Panc1 (cell line): Measurements from ENCODE around the gene P2RX4. TPM values are rescaled to one million over a fixed set of nuclear protein-coding genes. Genes with fewer than 3 reads are reported as not detected.
"Not testable (repeated sequence)": the region's sequence is repeated elsewhere in the genome, so short reads cannot be mapped to it uniquely, and the experiment has no call there.

Experiments
- ATAC-seq: fragments of 200-7000 bp; cut with Tn5 transposase; 2 replicates; pipeline ENCODE4 v1.9.1; 2020; ENCODE audit warnings: mild to moderate bottlenecking, moderate library complexity
- BruUV-seq: library from RNA; stranded (reverse); fragments of 400-500 nt; replicated peaks from 2 replicates; lab custom pipeline; 2021; lab: Mats Ljungman, UMichigan
- CTCF ChIA-PET: fragments of 300-600 bp; sonication (Branson Sonifier 250); formaldehyde crosslinking; loops from one replicate; lab custom pipeline; 2022; ENCODE audit warnings: antibody characterized with exemption; lab: Charles Lee
- POLR2A ChIA-PET: fragments of 300-600 bp; sonication (Branson Sonifier 250); formaldehyde crosslinking; loops from one replicate; lab custom pipeline; 2022; ENCODE audit warnings: antibody characterized with exemption; lab: Charles Lee
- DNase-seq: peaks from one replicate; pipeline ENCODE4 v3.0.0-alpha.2; 2010; ENCODE audit warnings: low read depth, low spot score
- H3K27ac ChIP-seq: 2 replicates; pipeline ENCODE4 v1.5.1; 2011; ENCODE audit warnings: mild to moderate bottlenecking, low read length, inconsistent platforms
- H3K27me3 ChIP-seq: fragments of 200-500 bp; sonication (Bioruptor generic); 2 replicates; pipeline ENCODE4 v1.6.0; 2014; ENCODE audit warnings: low read length, inconsistent platforms; ENCODE audit not compliant: control insufficient read depth, insufficient read depth
- H3K36me3 ChIP-seq: fragments of 200-500 bp; sonication (Bioruptor generic); 2 replicates; pipeline ENCODE4 v1.5.1; 2014; ENCODE audit warnings: inconsistent platforms, mild to moderate bottlenecking, low read length, moderate library complexity; ENCODE audit not compliant: control insufficient read depth, insufficient read depth
- H3K4me1 ChIP-seq: 2 replicates; pipeline ENCODE4 v1.5.1; 2011; ENCODE audit warnings: inconsistent platforms, mild to moderate bottlenecking, low read length, moderate library complexity; ENCODE audit not compliant: control insufficient read depth, insufficient read depth
- H3K4me3 ChIP-seq, 2 experiments: 2 replicates each; pipeline ENCODE4 v1.5.1; 2011 to 2012; ENCODE audit warnings: low read depth in 2 of 2, low read length in 2 of 2, mild to moderate bottlenecking in 2 of 2, inconsistent platforms in 1 of 2, moderate library complexity in 1 of 2
- H3K9me3 ChIP-seq: fragments of 200-500 bp; sonication (Bioruptor generic); 2 replicates; pipeline ENCODE4 v1.5.1; 2014; ENCODE audit warnings: low read depth, mild to moderate bottlenecking, inconsistent platforms, low read length, moderate library complexity; ENCODE audit not compliant: control insufficient read depth, insufficient read depth
- CTCF ChIP-seq: fragments of 450-650 bp; IDR thresholded peaks from 2 replicates; pipeline ENCODE4 v1.5.1; 2017; ENCODE audit warnings: mild to moderate bottlenecking
- POLR2AphosphoS5 ChIP-seq: IDR thresholded peaks from 2 replicates; pipeline ENCODE4 v1.6.1; 2012; ENCODE audit warnings: mild to moderate bottlenecking, low read depth, low read length, moderate library complexity
- SIN3A ChIP-seq: IDR thresholded peaks from 2 replicates; pipeline ENCODE4 v1.6.1; 2012; ENCODE audit warnings: low read depth, mild to moderate bottlenecking, low read length, moderate library complexity, borderline replicate concordance; ENCODE audit not compliant: insufficient read depth
- TCF7L2 ChIP-seq: IDR thresholded peaks from 2 replicates; pipeline ENCODE4 v1.6.1; 2011; ENCODE audit warnings: mild to moderate bottlenecking, low read depth, low read length, inconsistent platforms
- in situ Hi-C: cut with HindIII; loops from 2 replicates; pipeline ENCODE4 v1.10.0; 2016; ENCODE audit warnings: low sequenced_read_pairs, low pct_unique_long_range_greater_than_20kb
- intact Hi-C: fragments of 100-400 bp; cut with micrococcal nuclease; formaldehyde crosslinking; loops from one replicate; pipeline ENCODE4 v1.10.0; 2022; ENCODE audit not compliant: unreplicated experiment
- total RNA-seq: library from RNA; stranded (reverse); gene quantifications from one replicate; pipeline ENCODE4 v1.2.1, GENCODE V29; 2021; ENCODE audit not compliant: unreplicated experiment
- TF ChIP-seq, protein P1 (sequence below), 2 experiments: IDR thresholded peaks; 2 replicates each; pipeline ENCODE4 v1.6.1; 2011 to 2012; ENCODE audit warnings: low read depth in 2 of 2, control low read depth in 1 of 2, low read length in 1 of 2, mild to moderate bottlenecking in 1 of 2, moderate library complexity in 1 of 2; ENCODE audit not compliant: insufficient read depth in 1 of 2

The P2RX4 gene
- total RNA-seq, 1 experiment from 2014 or later: 12.4 TPM

GRCh38 chr12:121228919-121229665 is 19.2 kb downstream of the P2RX4 start:
- intact Hi-C loops (no loop called here), in situ Hi-C loops (no loop called here)
- no peaks in the 10 kb centered on the region for H3K27me3 ChIP-seq
- no peak for DNase-seq
- H3K4me3 ChIP-seq: no peak overlapping the region
- TF ChIP-seq, protein P1, sequence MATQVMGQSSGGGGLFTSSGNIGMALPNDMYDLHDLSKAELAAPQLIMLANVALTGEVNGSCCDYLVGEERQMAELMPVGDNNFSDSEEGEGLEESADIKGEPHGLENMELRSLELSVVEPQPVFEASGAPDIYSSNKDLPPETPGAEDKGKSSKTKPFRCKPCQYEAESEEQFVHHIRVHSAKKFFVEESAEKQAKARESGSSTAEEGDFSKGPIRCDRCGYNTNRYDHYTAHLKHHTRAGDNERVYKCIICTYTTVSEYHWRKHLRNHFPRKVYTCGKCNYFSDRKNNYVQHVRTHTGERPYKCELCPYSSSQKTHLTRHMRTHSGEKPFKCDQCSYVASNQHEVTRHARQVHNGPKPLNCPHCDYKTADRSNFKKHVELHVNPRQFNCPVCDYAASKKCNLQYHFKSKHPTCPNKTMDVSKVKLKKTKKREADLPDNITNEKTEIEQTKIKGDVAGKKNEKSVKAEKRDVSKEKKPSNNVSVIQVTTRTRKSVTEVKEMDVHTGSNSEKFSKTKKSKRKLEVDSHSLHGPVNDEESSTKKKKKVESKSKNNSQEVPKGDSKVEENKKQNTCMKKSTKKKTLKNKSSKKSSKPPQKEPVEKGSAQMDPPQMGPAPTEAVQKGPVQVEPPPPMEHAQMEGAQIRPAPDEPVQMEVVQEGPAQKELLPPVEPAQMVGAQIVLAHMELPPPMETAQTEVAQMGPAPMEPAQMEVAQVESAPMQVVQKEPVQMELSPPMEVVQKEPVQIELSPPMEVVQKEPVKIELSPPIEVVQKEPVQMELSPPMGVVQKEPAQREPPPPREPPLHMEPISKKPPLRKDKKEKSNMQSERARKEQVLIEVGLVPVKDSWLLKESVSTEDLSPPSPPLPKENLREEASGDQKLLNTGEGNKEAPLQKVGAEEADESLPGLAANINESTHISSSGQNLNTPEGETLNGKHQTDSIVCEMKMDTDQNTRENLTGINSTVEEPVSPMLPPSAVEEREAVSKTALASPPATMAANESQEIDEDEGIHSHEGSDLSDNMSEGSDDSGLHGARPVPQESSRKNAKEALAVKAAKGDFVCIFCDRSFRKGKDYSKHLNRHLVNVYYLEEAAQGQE (IDR thresholded peaks at IDR 0.05; ENCODE audit: insufficient read depth in 1 of 2, low read depth in 2 of 2, low read length in 1 of 2): no peak
- no peak for TF ChIP-seq SIN3A
- TF ChIP-seq POLR2AphosphoS5: no peak
- no peak for TF ChIP-seq CTCF
- TF ChIP-seq TCF7L2: no peak
- ChIA-PET CTCF (no interaction called here), POLR2A (no interaction called here)
- BruUV-seq: no TSS peak
- no peaks in the 10 kb centered on the region for H3K9me3 ChIP-seq
- no peak for ATAC-seq
- no peak overlapping the region for H3K27ac ChIP-seq
- H3K36me3 ChIP-seq: no peaks in the 10 kb centered on the region
- H3K4me1 ChIP-seq: no peaks in the 10 kb centered on the region

DNA sequence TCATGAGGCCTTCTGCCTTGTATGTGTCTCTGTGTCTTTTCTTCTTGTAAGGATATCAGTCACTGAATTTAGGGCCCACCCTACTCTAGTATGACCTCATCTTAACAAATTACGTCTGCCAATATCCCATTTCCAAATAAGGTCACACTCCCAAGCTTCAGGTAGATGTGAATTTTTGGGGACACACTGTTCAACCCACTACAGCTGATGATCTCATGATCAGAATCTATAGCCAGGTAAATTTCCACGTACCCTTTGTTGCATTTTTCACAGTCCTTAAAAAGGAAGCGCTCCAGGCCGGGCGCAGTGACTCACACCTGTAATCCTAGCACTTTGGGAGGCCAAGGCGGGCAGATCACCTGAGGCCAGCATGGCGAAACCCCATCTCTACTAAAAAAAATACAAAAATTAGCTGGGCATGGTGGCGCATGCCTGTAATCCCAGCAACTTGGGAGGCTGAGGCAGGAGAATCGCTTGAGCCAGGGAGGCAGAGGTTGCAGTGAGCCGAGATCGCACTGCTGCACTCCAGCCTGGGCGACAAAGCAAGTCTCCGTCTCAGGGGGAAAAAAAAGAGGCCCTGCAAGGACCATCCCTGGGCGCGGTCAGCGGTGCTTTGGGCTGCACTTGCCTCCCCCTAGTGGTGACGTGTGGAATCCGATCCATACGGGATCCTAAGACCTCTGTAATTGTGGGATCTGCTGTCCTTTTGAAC is 20.1 kb downstream of the P2RX4 start:
- H3K27ac ChIP-seq, H3K4me1 ChIP-seq, H3K36me3 ChIP-seq, H3K27me3 ChIP-seq, H3K9me3 ChIP-seq, DNase-seq, in situ Hi-C loops, POLR2A ChIA-PET, H3K4me3 ChIP-seq, BruUV-seq: not testable (repeated sequence)
- CTCF ChIA-PET: interaction anchor here (0.7 kb wide), 1 partner anchor 35 kb away, joined by 3 read pairs; no protein-coding TSS in a partner anchor
- TF ChIP-seq CTCF: peak; percentile 96
- peak; percentile 90 for ATAC-seq
- intact Hi-C loops: loop anchor here (1.0 kb wide), 1 partner anchor 170 kb away; no protein-coding TSS in a partner anchor
